Right kidney (tissue), 1 donor: ENCODE measurements around the gene PMEPA1.

Source experiments
- DNase-seq: peaks from one replicate; pipeline ENCODE4 v3.0.0-alpha.2; 2016

The PMEPA1 gene

DNA sequence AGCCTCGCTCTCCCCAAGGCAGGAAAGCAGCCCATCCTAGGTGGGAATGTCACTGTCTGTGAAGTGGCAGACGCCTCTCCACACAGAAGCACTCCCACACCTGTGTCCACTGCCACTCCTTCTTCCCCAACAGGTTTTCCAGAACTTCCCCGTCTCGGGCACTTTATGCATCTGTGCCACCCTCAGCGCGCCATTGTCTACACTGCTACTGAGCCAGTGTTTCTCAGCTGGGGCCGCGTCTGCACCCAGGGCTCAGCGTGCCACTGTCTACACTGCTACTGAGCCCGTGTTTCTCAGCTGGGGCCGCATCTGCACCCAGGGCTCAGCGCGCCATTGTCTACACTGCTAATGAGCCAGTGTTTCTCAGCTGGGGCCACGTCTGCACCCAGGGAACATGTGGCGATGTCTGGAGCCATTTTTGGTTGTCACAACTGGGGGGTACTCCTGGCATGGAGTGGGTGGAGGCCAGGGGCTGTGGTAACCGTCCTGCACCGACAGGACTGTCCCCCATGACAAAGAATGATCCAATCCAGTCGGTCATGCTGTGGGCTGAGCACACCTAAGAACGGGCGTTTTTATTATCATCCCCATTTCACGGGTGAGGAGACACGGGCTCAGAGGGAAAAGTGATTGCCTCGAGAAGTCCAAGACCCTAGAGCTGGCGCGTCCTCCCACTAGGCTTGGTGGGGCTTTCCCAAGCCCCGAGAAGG, 47.9 kb downstream of the PMEPA1 start:
- DNase-seq = no peak

DNA sequence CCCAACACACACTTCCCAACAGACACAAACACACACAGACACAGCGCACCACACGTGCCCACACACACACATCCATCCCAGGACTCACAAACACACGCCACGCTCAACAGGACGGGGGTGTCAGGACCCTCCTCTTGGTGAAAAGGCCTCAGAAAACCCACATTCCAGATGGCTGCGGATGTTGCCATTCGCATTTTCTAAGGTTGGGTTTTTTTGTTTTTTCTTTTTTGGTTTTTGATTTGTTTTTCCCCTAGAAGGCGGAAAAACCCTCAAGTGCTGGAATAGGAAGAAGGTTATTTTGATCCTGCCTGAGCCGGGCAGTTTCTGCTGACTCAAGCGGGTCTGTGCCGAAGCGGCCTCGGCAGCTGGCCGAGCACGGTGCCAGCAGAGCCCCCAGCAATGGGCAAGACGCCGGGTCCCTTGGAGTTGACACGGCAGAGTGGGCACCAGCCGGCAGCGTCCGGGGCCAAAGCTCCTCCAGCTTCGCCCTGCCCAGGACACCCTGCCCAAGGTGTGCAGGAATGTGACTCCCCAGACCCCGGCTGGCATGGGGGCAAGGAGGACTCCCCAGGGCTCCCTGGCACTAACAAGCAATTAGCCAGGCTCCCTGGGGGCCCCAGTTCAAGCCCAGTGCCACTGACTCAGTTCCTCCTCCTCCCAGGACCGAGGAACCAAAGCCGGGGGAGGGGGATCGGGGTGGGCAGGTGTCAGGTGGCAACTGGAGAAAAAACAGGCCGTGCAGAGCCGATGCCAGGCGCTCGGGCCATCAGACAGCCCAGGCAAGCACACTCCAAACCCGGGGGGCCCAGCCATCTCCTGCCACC, 48.7 kb downstream of the PMEPA1 start:
- DNase-seq = no peak

GRCh38 chr20:57660181-57660921, 49.5 kb downstream of the PMEPA1 start:
- no peak for DNase-seq

- no peak for DNase-seq
Measured at GRCh38 chr20:57659517-57660180, 50.2 kb downstream of the PMEPA1 start.

- no peak for DNase-seq
Measured at GRCh38 chr20:57658833-57659516, 50.8 kb downstream of the PMEPA1 start.

DNA sequence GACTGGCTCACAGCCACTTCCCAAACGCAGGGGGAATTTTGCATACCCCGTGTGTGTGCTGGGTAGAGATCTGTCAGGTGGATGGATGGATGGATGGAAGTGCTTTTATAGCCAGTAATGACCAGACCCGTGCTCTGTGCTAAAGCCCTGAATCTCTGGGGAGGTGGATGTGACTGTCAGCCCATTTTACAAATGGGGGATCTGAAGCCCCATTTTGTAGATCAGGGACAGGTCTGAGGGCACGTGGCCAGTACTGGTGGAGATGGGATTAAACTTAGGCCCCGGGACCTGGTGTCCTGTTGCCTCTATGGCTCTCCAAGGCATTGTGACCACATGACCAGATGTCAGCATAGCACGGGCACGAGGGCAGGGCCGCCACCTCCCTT, 51.4 kb downstream of the PMEPA1 start:
- DNase-seq = no peak

GRCh38 chr20:57657535-57658446, 52.0 kb downstream of the PMEPA1 start:
- DNase-seq = no peak

DNA sequence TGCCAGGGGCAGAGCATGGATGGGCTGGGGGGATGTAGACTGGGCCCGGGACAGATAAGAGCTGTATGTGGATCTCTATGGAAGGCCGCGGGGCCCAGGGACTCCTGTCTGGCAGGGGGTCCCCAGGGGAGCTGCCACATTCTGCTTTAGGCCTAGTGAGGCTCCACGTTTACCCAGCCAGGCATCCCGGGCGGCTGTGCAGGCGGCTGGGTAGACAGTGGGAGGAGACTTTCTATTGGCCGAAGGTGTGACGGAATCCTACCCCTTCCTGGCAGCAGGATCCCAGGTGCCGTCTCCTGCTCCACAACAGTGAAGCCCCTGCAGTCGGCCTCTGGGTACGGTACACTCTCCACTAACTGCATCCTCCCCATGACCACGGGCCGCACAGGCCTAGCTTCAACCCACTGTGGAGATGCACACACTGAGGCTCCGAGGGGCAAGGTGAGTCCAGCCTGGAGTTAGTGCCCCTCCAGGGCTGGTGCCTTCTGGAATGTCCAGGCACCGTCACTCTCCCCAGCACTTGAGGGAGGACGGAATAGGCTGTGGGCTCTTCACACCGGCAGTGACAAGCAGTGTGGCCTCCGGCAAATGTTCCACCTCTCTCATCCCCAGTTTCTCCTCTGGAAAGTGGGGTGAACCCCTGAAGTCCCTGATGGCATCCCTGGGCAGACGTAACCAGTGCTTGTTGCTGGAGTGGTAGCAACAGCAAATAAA, 52.8 kb downstream of the PMEPA1 start:
- no peak for DNase-seq

- no peak for DNase-seq
Measured at GRCh38 chr20:57656252-57656820, 53.5 kb downstream of the PMEPA1 start.

GRCh38 chr20:57655809-57656155, 54.0 kb downstream of the PMEPA1 start:
- DNase-seq = no peak

- DNase-seq = no peak
Measured at GRCh38 chr20:57654998-57655808, 54.6 kb downstream of the PMEPA1 start.

DNA sequence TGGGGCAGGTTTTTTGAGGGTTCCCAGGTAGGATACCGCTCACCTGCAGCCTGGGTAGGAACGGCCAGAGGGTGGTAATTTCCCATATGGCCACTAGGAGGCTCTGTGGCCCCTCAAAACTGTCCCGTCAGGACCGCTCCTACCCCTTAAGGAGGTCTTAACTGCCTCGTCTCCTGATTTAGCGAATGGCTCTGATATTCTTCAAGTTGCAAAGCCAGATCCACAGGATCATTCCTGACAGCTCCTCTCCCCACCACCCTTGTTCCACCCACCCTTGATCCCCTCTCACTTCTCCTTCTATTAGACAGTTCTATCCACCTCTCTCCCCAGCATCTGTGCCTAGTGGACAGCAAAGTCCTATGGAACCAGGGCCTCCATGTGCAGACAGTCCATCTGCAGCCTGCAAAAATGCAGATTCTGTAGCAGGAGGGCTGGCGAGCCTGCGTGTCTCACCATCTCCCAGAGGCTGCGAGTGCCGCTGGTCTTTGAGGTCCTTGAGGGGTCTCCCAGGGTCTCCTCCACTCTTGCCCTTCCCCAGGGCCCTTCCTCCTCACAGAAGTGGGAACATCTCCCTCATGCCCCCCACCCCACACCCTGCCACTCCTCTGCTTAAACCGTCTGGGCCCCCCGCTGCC, 55.3 kb downstream of the PMEPA1 start:
- peak; percentile 57 for DNase-seq

DNA sequence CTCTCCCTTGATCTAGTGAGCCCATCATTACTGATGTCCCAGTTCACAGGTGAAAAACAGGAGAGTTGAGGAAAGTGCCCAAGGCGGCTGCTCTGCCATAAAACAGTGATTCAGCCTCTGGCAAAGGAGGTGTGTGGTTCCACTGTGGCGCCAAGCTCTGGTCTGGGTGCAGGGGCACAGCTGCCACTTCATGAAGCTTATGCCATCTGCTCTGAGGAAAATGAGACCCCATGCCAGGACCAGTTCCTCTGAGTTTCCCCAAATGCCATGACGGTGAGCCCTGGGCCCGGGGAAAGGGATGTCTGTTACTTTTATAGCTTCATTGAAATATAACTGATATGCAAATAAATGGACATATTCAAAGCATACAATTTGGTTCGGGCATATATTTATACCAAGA, 55.9 kb downstream of the PMEPA1 start:
- no peak for DNase-seq

- DNase-seq = no peak
Measured at GRCh38 chr20:57653546-57653900, 56.3 kb downstream of the PMEPA1 start.

DNA sequence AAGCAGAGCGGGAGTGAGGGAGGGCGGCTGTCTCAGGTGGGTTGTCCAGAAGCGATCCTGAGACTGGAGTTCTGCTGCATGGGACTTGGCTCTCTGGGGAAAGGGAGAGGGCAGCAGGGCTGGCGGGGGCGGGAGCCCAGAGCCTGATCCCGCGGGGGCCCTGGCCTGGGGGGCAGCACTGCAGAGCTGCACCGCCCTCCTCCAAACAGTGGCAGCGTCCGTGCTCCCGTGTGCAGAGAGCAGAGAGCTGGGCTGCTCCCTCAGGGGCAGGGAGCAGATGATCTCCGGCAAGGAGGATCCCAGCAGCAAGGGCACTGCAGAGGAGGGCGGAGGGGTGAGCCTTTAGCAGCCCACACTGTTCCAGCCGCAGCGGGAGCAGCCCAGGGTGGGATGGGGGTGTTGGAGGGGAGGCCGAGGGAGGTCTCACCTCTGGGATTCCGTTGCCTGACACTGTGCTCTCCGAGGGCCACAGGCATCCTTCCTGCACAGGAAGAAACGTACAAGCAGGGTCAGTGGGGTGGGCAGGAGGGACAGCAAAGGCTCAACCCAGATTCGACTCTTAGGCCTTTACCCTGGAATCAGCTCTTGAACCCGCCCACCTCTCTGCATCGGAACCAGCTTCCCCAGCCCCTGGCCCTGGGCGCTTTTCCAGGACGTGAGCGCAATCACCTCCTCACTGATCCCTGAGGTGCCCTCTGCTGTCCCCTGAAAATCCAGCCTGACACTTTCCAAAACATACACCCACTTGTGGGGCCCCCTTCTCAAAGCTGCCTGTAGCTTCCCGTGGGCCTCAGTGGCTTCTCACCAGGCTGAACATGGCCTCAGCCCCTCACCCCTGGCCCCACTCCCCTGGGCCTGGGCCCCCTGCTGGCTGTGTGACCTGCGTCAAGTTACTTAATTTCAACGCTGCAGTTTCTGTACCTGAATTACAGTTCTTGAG, 56.9 kb downstream of the PMEPA1 start:
- no peak for DNase-seq

DNA sequence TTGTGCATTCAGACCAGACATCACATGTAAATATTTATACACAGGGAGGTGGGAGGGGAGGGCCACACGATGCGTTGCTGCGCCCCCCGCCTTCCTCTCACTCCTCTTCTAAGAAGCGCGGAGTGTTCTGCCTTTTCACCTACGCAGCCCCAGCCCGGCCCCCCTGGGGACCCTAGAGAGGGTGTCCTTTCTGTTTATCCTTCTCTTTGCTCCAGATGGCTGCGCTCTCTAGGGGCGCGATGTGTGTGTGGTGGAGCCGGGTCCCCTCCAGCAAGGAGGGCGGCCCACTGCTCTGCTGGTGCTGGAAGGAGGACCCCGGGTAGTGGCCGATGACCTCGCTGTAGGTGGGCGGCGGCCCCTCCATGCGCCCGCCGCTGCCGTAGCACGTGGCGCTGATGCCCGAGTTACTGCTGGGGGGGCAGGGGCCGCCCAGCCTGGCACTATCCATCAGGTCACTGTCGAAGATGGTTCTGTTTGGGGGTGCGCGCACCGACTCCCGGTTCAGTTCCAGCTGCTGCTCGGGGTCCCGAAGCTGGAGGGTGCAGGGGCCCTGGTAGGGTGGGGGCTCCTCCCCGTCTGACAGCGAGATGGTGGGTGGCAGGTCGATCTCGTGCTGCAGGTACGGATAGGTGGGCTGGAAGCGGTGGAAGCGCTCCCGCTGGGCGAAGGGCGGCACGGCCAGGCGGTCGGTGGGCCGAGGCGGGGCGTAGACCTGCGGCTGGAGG, 57.8 kb downstream of the PMEPA1 start:
- DNase-seq = no peak
